ENCODE data around the gene NOL11. TPM values are rescaled to one million over a fixed set of nuclear protein-coding genes. Genes with fewer than 3 reads are reported as not detected.

NOL11 gene
- total and polyA plus RNA-seq, 2 of the 4 experiments (the other 2 are of a cell fraction): 26.2 to 58.3 TPM

DNA sequence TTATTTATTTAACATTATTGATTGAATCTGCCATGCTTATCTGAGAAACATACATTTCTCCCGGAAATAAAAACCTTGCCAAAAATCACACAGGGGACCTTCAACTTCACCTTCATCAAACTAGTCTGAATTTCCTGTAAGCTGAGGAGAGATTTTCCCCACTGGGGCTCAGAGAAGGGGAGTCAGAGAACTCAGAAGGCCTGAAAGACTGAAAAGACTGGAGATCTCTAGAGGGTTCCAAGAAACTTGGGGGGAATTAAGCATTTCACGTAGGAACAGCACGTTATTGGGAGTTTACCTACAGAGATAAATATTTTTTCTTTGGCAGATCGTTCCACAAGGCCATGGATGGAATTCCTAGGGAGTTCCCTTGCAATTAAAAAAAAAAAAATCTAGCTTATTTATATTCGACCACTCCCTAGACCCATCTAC is 528 bp upstream of the NOL11 start:
- no CpG with 5 or more reads among the region's 5 CpGs for WGBS, 2 experiments (ENCODE audit: extremely low coverage in 2 of 2, insufficient read length in 1 of 2)
- peaks cover 2% of the 10 kb centered on the region; the same call in 1 of the 2 replicates for H3K4me1 ChIP-seq (ENCODE audit: control insufficient read depth, insufficient read depth, low read length)
- H3K4ac ChIP-seq (ENCODE audit: low read depth, low read length): peak overlapping the region; percentile 72
- TF ChIP-seq MAZ (IDR thresholded peaks at IDR 0.05; ENCODE audit: borderline replicate concordance, low read depth, low read length): no peak
- no peak for TF ChIP-seq RCOR1 (IDR thresholded peaks at IDR 0.05; ENCODE audit: insufficient replicate concordance, low read length)
- no peak for TF ChIP-seq BHLHE40 (IDR thresholded peaks at IDR 0.05; ENCODE audit: low read depth, low read length)
- TF ChIP-seq, protein P1, sequence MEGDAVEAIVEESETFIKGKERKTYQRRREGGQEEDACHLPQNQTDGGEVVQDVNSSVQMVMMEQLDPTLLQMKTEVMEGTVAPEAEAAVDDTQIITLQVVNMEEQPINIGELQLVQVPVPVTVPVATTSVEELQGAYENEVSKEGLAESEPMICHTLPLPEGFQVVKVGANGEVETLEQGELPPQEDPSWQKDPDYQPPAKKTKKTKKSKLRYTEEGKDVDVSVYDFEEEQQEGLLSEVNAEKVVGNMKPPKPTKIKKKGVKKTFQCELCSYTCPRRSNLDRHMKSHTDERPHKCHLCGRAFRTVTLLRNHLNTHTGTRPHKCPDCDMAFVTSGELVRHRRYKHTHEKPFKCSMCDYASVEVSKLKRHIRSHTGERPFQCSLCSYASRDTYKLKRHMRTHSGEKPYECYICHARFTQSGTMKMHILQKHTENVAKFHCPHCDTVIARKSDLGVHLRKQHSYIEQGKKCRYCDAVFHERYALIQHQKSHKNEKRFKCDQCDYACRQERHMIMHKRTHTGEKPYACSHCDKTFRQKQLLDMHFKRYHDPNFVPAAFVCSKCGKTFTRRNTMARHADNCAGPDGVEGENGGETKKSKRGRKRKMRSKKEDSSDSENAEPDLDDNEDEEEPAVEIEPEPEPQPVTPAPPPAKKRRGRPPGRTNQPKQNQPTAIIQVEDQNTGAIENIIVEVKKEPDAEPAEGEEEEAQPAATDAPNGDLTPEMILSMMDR (conservative IDR thresholded peaks at IDR 0.05; ENCODE audit: low read depth, low read length): no peak
- no peak for TF ChIP-seq RFX5 (IDR thresholded peaks at IDR 0.05; ENCODE audit: low read depth, low read length)
- TF ChIP-seq MXI1 (IDR thresholded peaks at IDR 0.05; ENCODE audit: borderline replicate concordance, low read depth, low read length): no peak
- dilution Hi-C loops (cut with HindIII; ENCODE audit: low sequenced_read_pairs, unreplicated experiment) (no loop called here), in situ Hi-C loops (cut with MboI; ENCODE audit: low sequenced_read_pairs) (no loop called here), intact Hi-C loops (cut with micrococcal nuclease) (loop anchor here (10.0 kb wide), 1 partner anchor 758 kb away; no protein-coding TSS in a partner anchor)
- H4K5ac ChIP-seq (ENCODE audit: low read depth, low read length): peak overlapping the region; percentile 100
- ATAC-seq (ENCODE audit: low read depth) (peak; percentile 1; the same call in 1 of the 2 replicates), DNase-seq (no peak)
- no peak overlapping the region for H2BK120ac ChIP-seq (ENCODE audit: low read depth, low read length)
- ChIA-PET CTCF (interaction anchor here (0.6 to 0.8 kb wide), 2 partner anchors 299 to 319 kb away, joined by 3 read pairs; no protein-coding TSS in a partner anchor), POLR2A (ENCODE audit: unreplicated experiment) (no interaction called here)
- peak overlapping the region; percentile 4; the same call in 1 of the 2 replicates for H3K18ac ChIP-seq (ENCODE audit: low read depth, low read length)
- 0 out of 2 replicates have a peak overlapping the region, but pooled peaks have one; percentile 16 for H3K23ac ChIP-seq (ENCODE audit: low read depth, low read length)
- H2BK15ac ChIP-seq (ENCODE audit: low read depth, low read length): no peak overlapping the region
- H2AK9ac ChIP-seq (replicated peaks; ENCODE audit: low read depth, low read length, poor library complexity): peak overlapping the region; percentile 86
- BruUV-seq (replicated peaks): TSS peak; percentile 82
- peak overlapping the region; percentile 82 for H3K14ac ChIP-seq (replicated peaks; ENCODE audit: low read depth, low read length)
- H3K27me3 ChIP-seq (ENCODE audit: control insufficient read depth, insufficient read depth, low read length): no peaks in the 10 kb centered on the region; the same call in 1 of the 2 replicates
- H4K8ac ChIP-seq (ENCODE audit: low read depth in 2 of 2, low read length in 2 of 2): peak overlapping the region; percentile 87 to 92
- H3K9me3 ChIP-seq (ENCODE audit: control insufficient read depth, insufficient read depth, low read length): no peaks in the 10 kb centered on the region
- H3K4me2 ChIP-seq (ENCODE audit: low read depth, low read length): peak overlapping the region; percentile 88
- H4K91ac ChIP-seq (ENCODE audit: insufficient read depth, low read depth, low read length): 0 out of 2 replicates have a peak overlapping the region, but pooled peaks have one; percentile 8
- H4K20me1 ChIP-seq (ENCODE audit: insufficient read depth, low read length): no peaks in the 10 kb centered on the region
- H3K56ac ChIP-seq (ENCODE audit: extremely low read depth, insufficient read depth, low read length): peak overlapping the region; percentile 79
- peaks cover 4% of the 10 kb centered on the region for H3K36me3 ChIP-seq (ENCODE audit: control insufficient read depth, insufficient read depth, low read length)
- H3K9me1 ChIP-seq (ENCODE audit: insufficient read depth, low read length): no peaks in the 10 kb centered on the region
- H2AFZ ChIP-seq (replicated peaks; ENCODE audit: low read length, poor library complexity): peak overlapping the region; percentile 95
- no peak overlapping the region for H2BK20ac ChIP-seq (ENCODE audit: low read depth, low read length)
- peak overlapping the region; percentile 42 for H2BK5ac ChIP-seq (ENCODE audit: low read depth, low read length, poor library complexity, severe bottlenecking)
- H3K4me3 ChIP-seq (ENCODE audit: insufficient read depth, low read depth, low read length): peak overlapping the region; percentile 46
- peak overlapping the region; percentile 84 for H3K9ac ChIP-seq (ENCODE audit: low read depth, low read length)
- peak overlapping the region; percentile 52 for H3K27ac ChIP-seq (ENCODE audit: insufficient read depth, low read length)
- H2AK5ac ChIP-seq (ENCODE audit: low read depth, low read length): no peak overlapping the region
- peaks cover 13 to 27% of the 10 kb centered on the region in 2 experiments for H3K79me1 ChIP-seq (ENCODE audit: low read depth in 1 of 2, low read length in 2 of 2)
